HCT116 (cell line): ENCODE results near the gene SRPX.

ENCODE experiments used
- POLR2A ChIP-seq: IDR thresholded peaks from 2 replicates; pipeline ENCODE4 v1.7.0; 2011; ENCODE audit warnings: borderline replicate concordance; ENCODE audit not compliant: insufficient read depth, insufficient read length; ENCODE audit errors: extremely low read depth
- TF ChIP-seq, protein P1 (sequence below), 3 experiments: fragments of 200-600 bp in 1 of 3; sonication (generic) in 1 of 3; IDR thresholded peaks in 2 of 3; conservative IDR thresholded peaks in 1 of 3; 2 replicates each; pipeline ENCODE4 v1.5.1; 2012 to 2017; ENCODE audit warnings: low read depth in 2 of 3, low read length in 2 of 3, antibody characterized with exemption in 1 of 3, borderline replicate concordance in 1 of 3, control low read depth in 1 of 3, mild to moderate bottlenecking in 1 of 3, mixed read lengths in 1 of 3, mixed run types in 1 of 3, moderate library complexity in 1 of 3; ENCODE audit not compliant: insufficient read depth in 1 of 3
- TF ChIP-seq, protein P2 (sequence below): IDR thresholded peaks from 2 replicates; pipeline ENCODE4 v1.6.1; 2012

DNA sequence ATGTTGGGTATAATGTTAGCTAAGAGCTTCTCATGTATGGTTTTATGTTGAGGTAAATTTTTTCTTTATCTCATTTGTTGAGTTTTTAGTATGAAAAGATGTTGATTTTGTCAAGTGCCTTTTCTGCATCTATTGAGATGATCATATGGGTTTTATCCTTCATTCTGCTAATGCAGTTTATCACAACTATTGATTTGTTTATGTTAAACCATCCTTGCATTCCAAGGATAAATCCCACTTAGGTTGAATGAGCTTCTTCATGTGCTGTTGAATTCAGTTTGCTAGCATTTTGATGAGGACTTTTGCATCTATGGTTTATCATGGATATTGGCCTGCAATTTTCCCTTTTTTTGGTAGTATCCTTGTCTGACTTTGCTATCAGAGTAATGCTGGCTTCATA, 121.0 kb downstream of the SRPX start:
- TF ChIP-seq, protein P1, sequence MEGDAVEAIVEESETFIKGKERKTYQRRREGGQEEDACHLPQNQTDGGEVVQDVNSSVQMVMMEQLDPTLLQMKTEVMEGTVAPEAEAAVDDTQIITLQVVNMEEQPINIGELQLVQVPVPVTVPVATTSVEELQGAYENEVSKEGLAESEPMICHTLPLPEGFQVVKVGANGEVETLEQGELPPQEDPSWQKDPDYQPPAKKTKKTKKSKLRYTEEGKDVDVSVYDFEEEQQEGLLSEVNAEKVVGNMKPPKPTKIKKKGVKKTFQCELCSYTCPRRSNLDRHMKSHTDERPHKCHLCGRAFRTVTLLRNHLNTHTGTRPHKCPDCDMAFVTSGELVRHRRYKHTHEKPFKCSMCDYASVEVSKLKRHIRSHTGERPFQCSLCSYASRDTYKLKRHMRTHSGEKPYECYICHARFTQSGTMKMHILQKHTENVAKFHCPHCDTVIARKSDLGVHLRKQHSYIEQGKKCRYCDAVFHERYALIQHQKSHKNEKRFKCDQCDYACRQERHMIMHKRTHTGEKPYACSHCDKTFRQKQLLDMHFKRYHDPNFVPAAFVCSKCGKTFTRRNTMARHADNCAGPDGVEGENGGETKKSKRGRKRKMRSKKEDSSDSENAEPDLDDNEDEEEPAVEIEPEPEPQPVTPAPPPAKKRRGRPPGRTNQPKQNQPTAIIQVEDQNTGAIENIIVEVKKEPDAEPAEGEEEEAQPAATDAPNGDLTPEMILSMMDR (IDR thresholded peaks at IDR 0.05 in 2 of 3, conservative IDR thresholded peaks at IDR 0.05 in 1 of 3; ENCODE audit: borderline replicate concordance in 1 of 3, insufficient read depth in 1 of 3, low read depth in 2 of 3, low read length in 2 of 3), result no peak
- no peak for TF ChIP-seq POLR2A
- TF ChIP-seq, protein P2, sequence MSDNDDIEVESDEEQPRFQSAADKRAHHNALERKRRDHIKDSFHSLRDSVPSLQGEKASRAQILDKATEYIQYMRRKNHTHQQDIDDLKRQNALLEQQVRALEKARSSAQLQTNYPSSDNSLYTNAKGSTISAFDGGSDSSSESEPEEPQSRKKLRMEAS, result no peak
